K562 (cell line): Measurements from ENCODE around the gene IFFO2. TPM values are rescaled to one million over a fixed set of nuclear protein-coding genes. Genes with fewer than 3 reads are reported as not detected.

Source experiments
- ATF1 ChIP-seq, 2 experiments: fragments of 450-650 bp in 1 of 2; IDR thresholded peaks; 2 replicates each; pipeline ENCODE4 v1.6.1; 2016; ENCODE audit warnings: missing compliant biosample characterization in 1 of 2, missing genetic modification characterization in 1 of 2
- BCOR ChIP-seq: fragments of 450-650 bp; IDR thresholded peaks from 2 replicates; pipeline ENCODE4 v1.6.1; 2016
- CBFA2T2 ChIP-seq: fragments of 450-650 bp; conservative IDR thresholded peaks from 2 replicates; pipeline ENCODE4 v1.6.1; 2017; ENCODE audit warnings: mild to moderate bottlenecking
- HNRNPK ChIP-seq: fragments of 200-400 bp; formaldehyde crosslinking; IDR thresholded peaks from one replicate; pipeline ENCODE4 v1.6.1; 2018; ENCODE audit warnings: mild to moderate bottlenecking, low read depth, low read length; ENCODE audit not compliant: poor library complexity, severe bottlenecking
- MEF2D ChIP-seq: conservative IDR thresholded peaks from 2 replicates; pipeline ENCODE4 v1.6.1; 2016; ENCODE audit warnings: low read depth, missing genetic modification characterization, missing compliant biosample characterization
- SMC3 ChIP-seq: conservative IDR thresholded peaks from 2 replicates; pipeline ENCODE4 v1.6.1; 2011; ENCODE audit warnings: low read depth, low read length, improper control_type of control experiment; ENCODE audit not compliant: insufficient read depth
- TCF3 ChIP-seq: sonication (generic); formaldehyde crosslinking; IDR thresholded peaks from 2 replicates; pipeline ENCODE4 v1.4.0; 2020; ENCODE audit warnings: mild to moderate bottlenecking, missing genetic modification reagents
- TRIM24 ChIP-seq, 2 experiments: fragments of 450-650 bp; IDR thresholded peaks; 2 replicates each; pipeline ENCODE4 v1.6.1; 2016
- U2AF1 ChIP-seq: fragments of 200-400 bp; formaldehyde crosslinking; optimal IDR thresholded peaks from 2 replicates; pipeline ENCODE3; 2017; ENCODE audit warnings: mild to moderate bottlenecking, low read depth, low read length, moderate library complexity
- ZBTB8A ChIP-seq: fragments of 450-650 bp; IDR thresholded peaks from 2 replicates; pipeline ENCODE4 v1.6.1; 2018; ENCODE audit warnings: mild to moderate bottlenecking, moderate library complexity; ENCODE audit not compliant: partially characterized antibody
- ZFX ChIP-seq: sonication (generic); formaldehyde crosslinking; IDR thresholded peaks from 2 replicates; pipeline ENCODE4 v1.8.0; 2022; ENCODE audit warnings: mild to moderate bottlenecking, missing genetic modification reagents, moderate library complexity
- ZKSCAN1 ChIP-seq: fragments of 150-350 bp; IDR thresholded peaks from 2 replicates; pipeline ENCODE4 v1.6.1; 2016; ENCODE audit warnings: low read depth, low read length
- ZNF217 ChIP-seq: sonication (generic); formaldehyde crosslinking; IDR thresholded peaks from 2 replicates; pipeline ENCODE4 v1.8.0; 2022; ENCODE audit warnings: mild to moderate bottlenecking, missing genetic modification reagents
- ZNF282 ChIP-seq: sonication (generic); formaldehyde crosslinking; IDR thresholded peaks from 2 replicates; pipeline ENCODE4 v1.8.1; 2023; ENCODE audit warnings: missing genetic modification reagents
- ZNF668 ChIP-seq: fragments of 250-450 bp; sonication (Bioruptor Pico); IDR thresholded peaks from 2 replicates; pipeline ENCODE4 v1.8.0; 2022; ENCODE audit warnings: mild to moderate bottlenecking, inconsistent platforms
- polyA plus RNA-seq, 8 experiments: library from polyadenylated mRNA; depleted of rRNA in 4 of 8; stranded (reverse) in 5 of 8; unstranded in 3 of 8; fragments of >200 nt; fragmentation: Nextera tagmentation in 2 of 8; fragmentation: Illumina TruSeq in 1 of 8; extraction: Ambion mirVana in 2 of 8; extraction: Trizol in 1 of 8; gene quantifications; 2 replicates each; pipeline versions ENCODE4 v1.2.1 to v1.2.3, GENCODE V29; 2011 to 2014; ENCODE audit warnings: inconsistent platforms in 1 of 8, missing spikeins in 1 of 8
- total RNA-seq, 7 experiments: library from RNA; depleted of rRNA in 6 of 7; stranded (reverse); fragments of >200 nt in 6 of 7; fragmentation: Illumina TruSeq in 2 of 7; extraction: Trizol in 2 of 7; gene quantifications; 2 replicates each; pipeline versions ENCODE4 v1.2.1 to v1.2.3, GENCODE V29; 2011 to 2021; ENCODE audit warnings: low replicate concordance in 1 of 7
- TF ChIP-seq, protein P1 (sequence below): fragments of 450-650 bp; formaldehyde crosslinking; conservative IDR thresholded peaks from 2 replicates; pipeline ENCODE4 v1.4.0; 2022; ENCODE audit warnings: mild to moderate bottlenecking, missing genetic modification characterization
- TF ChIP-seq, protein P2 (sequence below): IDR thresholded peaks from 2 replicates; pipeline ENCODE4 v1.6.1; 2011; ENCODE audit warnings: borderline replicate concordance, low read depth, mild to moderate bottlenecking, moderate library complexity, low read length; ENCODE audit not compliant: insufficient read depth, poor library complexity, severe bottlenecking
- TF ChIP-seq, protein P3 (sequence below): IDR thresholded peaks from 2 replicates; pipeline ENCODE4 v1.6.1; 2016; ENCODE audit warnings: missing genetic modification characterization, missing compliant biosample characterization
- TF ChIP-seq, protein P4 (sequence below): sonication (generic); formaldehyde crosslinking; IDR thresholded peaks from 2 replicates; pipeline ENCODE4 v1.8.0; 2022; ENCODE audit warnings: mild to moderate bottlenecking, missing genetic modification reagents

The IFFO2 gene
- total and polyA plus RNA-seq, 9 of the 15 experiments (the other 6 are each of a cell fraction or from before 2014, with no cell fraction given): 0.15 to 1.0 (median 0.44) TPM; not detected in 2

DNA sequence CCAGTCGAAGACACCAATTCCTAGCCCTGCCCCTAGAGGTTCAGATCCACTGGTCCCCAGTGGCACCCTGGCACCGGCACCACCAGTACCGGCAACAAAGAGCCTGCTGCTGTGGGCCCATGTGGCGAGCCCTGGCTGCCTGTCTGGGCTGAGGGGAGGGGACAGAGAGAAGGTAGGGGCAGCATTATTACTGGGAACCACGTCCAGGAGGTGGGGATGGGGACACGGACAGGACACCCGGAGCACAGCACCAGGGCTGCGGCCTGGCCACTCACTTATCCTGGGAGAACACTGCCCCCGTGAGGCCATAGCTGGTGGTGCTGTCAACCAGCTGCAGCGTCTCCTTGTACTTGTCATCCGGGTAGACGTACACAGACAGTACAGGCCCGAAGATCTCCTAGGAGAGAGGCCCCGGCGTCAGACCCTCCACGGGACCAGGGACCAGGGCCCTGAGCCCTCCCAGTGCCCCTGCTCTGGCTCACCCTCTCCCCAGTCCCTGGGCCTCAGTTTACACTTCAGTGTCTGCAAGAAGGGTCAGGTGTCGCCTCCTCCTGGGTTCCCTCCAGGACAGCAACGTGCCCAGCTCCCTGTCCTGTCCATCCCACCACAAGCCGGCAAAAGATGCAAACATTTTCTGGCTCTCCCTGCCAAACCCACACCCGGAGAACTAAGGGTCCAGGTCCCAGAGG lies 81.2 kb downstream of the IFFO2 start (continued):
- TF ChIP-seq, protein P1, sequence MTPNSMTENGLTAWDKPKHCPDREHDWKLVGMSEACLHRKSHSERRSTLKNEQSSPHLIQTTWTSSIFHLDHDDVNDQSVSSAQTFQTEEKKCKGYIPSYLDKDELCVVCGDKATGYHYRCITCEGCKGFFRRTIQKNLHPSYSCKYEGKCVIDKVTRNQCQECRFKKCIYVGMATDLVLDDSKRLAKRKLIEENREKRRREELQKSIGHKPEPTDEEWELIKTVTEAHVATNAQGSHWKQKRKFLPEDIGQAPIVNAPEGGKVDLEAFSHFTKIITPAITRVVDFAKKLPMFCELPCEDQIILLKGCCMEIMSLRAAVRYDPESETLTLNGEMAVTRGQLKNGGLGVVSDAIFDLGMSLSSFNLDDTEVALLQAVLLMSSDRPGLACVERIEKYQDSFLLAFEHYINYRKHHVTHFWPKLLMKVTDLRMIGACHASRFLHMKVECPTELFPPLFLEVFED (CRISPR knock-in tag): no peak
- TF ChIP-seq ZNF668 (CRISPR knock-in tag) (no peak), TCF3 (no peak), CBFA2T2 (no peak), HNRNPK (no peak), TRIM24 (IDR thresholded peaks at IDR 0.05) (peak in 1 of 2 experiments; percentile 41; a peak in 1 of 4 replicates), ZKSCAN1 (0 out of 2 replicates have a peak, but pooled peaks have one; percentile 12), ZBTB8A (no peak), SMC3 (peak; percentile 79), ZFX (CRISPR knock-in tag) (peak; percentile 46), BCOR (peak; percentile 64; the same call in 1 of the 2 replicates), U2AF1 (no peak), ATF1 (CRISPR knock-in tag; IDR thresholded peaks at IDR 0.05) (no peak), ATF1 (tag; IDR thresholded peaks at IDR 0.05) (0 out of 2 replicates have a peak, but pooled peaks have one; percentile 27), MEF2D (no peak), ZNF217 (CRISPR knock-in tag) (no peak), ZNF282 (CRISPR knock-in tag) (no peak)
- TF ChIP-seq, protein P2, sequence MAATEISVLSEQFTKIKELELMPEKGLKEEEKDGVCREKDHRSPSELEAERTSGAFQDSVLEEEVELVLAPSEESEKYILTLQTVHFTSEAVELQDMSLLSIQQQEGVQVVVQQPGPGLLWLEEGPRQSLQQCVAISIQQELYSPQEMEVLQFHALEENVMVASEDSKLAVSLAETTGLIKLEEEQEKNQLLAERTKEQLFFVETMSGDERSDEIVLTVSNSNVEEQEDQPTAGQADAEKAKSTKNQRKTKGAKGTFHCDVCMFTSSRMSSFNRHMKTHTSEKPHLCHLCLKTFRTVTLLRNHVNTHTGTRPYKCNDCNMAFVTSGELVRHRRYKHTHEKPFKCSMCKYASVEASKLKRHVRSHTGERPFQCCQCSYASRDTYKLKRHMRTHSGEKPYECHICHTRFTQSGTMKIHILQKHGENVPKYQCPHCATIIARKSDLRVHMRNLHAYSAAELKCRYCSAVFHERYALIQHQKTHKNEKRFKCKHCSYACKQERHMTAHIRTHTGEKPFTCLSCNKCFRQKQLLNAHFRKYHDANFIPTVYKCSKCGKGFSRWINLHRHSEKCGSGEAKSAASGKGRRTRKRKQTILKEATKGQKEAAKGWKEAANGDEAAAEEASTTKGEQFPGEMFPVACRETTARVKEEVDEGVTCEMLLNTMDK: no peak
- TF ChIP-seq, protein P3, sequence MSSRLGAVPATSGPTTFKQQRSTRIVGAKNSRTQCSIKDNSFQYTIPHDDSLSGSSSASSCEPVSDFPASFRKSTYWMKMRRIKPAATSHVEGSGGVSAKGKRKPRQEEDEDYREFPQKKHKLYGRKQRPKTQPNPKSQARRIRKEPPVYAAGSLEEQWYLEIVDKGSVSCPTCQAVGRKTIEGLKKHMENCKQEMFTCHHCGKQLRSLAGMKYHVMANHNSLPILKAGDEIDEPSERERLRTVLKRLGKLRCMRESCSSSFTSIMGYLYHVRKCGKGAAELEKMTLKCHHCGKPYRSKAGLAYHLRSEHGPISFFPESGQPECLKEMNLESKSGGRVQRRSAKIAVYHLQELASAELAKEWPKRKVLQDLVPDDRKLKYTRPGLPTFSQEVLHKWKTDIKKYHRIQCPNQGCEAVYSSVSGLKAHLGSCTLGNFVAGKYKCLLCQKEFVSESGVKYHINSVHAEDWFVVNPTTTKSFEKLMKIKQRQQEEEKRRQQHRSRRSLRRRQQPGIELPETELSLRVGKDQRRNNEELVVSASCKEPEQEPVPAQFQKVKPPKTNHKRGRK (tag): no peak
- TF ChIP-seq, protein P4, sequence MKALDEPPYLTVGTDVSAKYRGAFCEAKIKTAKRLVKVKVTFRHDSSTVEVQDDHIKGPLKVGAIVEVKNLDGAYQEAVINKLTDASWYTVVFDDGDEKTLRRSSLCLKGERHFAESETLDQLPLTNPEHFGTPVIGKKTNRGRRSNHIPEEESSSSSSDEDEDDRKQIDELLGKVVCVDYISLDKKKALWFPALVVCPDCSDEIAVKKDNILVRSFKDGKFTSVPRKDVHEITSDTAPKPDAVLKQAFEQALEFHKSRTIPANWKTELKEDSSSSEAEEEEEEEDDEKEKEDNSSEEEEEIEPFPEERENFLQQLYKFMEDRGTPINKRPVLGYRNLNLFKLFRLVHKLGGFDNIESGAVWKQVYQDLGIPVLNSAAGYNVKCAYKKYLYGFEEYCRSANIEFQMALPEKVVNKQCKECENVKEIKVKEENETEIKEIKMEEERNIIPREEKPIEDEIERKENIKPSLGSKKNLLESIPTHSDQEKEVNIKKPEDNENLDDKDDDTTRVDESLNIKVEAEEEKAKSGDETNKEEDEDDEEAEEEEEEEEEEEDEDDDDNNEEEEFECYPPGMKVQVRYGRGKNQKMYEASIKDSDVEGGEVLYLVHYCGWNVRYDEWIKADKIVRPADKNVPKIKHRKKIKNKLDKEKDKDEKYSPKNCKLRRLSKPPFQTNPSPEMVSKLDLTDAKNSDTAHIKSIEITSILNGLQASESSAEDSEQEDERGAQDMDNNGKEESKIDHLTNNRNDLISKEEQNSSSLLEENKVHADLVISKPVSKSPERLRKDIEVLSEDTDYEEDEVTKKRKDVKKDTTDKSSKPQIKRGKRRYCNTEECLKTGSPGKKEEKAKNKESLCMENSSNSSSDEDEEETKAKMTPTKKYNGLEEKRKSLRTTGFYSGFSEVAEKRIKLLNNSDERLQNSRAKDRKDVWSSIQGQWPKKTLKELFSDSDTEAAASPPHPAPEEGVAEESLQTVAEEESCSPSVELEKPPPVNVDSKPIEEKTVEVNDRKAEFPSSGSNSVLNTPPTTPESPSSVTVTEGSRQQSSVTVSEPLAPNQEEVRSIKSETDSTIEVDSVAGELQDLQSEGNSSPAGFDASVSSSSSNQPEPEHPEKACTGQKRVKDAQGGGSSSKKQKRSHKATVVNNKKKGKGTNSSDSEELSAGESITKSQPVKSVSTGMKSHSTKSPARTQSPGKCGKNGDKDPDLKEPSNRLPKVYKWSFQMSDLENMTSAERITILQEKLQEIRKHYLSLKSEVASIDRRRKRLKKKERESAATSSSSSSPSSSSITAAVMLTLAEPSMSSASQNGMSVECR: peak; percentile 73
